H1 (cell line): ENCODE data around the gene GPR87. TPM values are rescaled to one million over a fixed set of nuclear protein-coding genes. Genes with fewer than 3 reads are reported as not detected.

ENCODE experiments used
- CEBPB ChIP-seq: IDR thresholded peaks from 2 replicates; pipeline ENCODE4 v1.6.1; 2012; ENCODE audit warnings: low read depth, low read length
- CHD7 ChIP-seq: fragments of 300-600 bp; sonication (generic); IDR thresholded peaks from 2 replicates; pipeline ENCODE4 v1.7.1; 2012; ENCODE audit warnings: low read length, moderate library complexity, mild to moderate bottlenecking, inconsistent platforms; ENCODE audit not compliant: insufficient replicate concordance
- CREB1 ChIP-seq: IDR thresholded peaks from 2 replicates; pipeline ENCODE4 v1.6.1; 2012; ENCODE audit warnings: inconsistent platforms
- CTCF ChIP-seq, 3 experiments: IDR thresholded peaks; 1 replicate in 2 of 3; 2 replicates in 1 of 3; pipeline versions ENCODE4 v1.5.1 to v1.6.1; 2011; ENCODE audit warnings: low read length in 3 of 3, mild to moderate bottlenecking in 3 of 3, inconsistent platforms in 2 of 3, low read depth in 1 of 3, moderate library complexity in 1 of 3; ENCODE audit not compliant: insufficient read depth in 1 of 3; ENCODE audit errors: control extremely low read depth in 1 of 3
- JUN ChIP-seq: IDR thresholded peaks from 2 replicates; pipeline ENCODE4 v1.6.1; 2011; ENCODE audit warnings: low read depth, mild to moderate bottlenecking, improper control_type of control experiment, low read length
- JUND ChIP-seq: IDR thresholded peaks from 2 replicates; pipeline ENCODE4 v1.6.1; 2011; ENCODE audit warnings: mild to moderate bottlenecking, improper control_type of control experiment, low read length
- NANOG ChIP-seq: IDR thresholded peaks from 2 replicates; pipeline ENCODE4 v1.6.1; 2011; ENCODE audit warnings: low read length, low read depth, mild to moderate bottlenecking, inconsistent platforms; ENCODE audit not compliant: insufficient read depth, poor library complexity, severe bottlenecking
- NRF1 ChIP-seq: IDR thresholded peaks from 2 replicates; pipeline ENCODE4 v1.6.1; 2011; ENCODE audit warnings: mild to moderate bottlenecking, low read depth, low read length, improper control_type of control experiment
- RAD21 ChIP-seq, 2 experiments: IDR thresholded peaks in 1 of 2; conservative IDR thresholded peaks in 1 of 2; 2 replicates each; pipeline ENCODE4 v1.6.1; 2011; ENCODE audit warnings: low read depth in 2 of 2, low read length in 2 of 2, improper control_type of control experiment in 1 of 2, inconsistent platforms in 1 of 2, mild to moderate bottlenecking in 1 of 2, moderate library complexity in 1 of 2
- SP1 ChIP-seq: IDR thresholded peaks from 2 replicates; pipeline ENCODE4 v1.6.1; 2011; ENCODE audit warnings: low read depth, low read length
- polyA plus RNA-seq, 7 experiments: library from polyadenylated mRNA; depleted of rRNA in 3 of 7; stranded (reverse) in 5 of 7; unstranded in 2 of 7; fragments of >200 nt in 5 of 7; fragments of 200-250 nt in 2 of 7; gene quantifications; 1 replicate in 5 of 7; 2 replicates in 1 of 7; 4 replicates in 1 of 7; pipeline versions ENCODE4 v1.2.1 to v1.2.3, GENCODE V29; 2011 to 2013; ENCODE audit warnings: missing spikeins in 2 of 7, mixed read lengths in 2 of 7
- total RNA-seq: library from RNA; stranded (reverse); fragmentation: NEBNext Ultra II Directional; extraction: Animal tissue kit (Norgen Biotek cat#: 25700); gene quantifications from 2 replicates; pipeline ENCODE4 v1.2.1, GENCODE V29; 2021

The GPR87 gene
- total and polyA plus RNA-seq, 2 of the 8 experiments (the other 6 are each of a cell fraction or from before 2014, with no cell fraction given), result 0.05 TPM; not detected in 1

- TF ChIP-seq CHD7 (no peak), RAD21 (IDR thresholded peaks at IDR 0.05 in 1 of 2, conservative IDR thresholded peaks at IDR 0.05 in 1 of 2; ENCODE audit: low read depth in 2 of 2, low read length in 2 of 2) (no peak), JUN (no peak), NRF1 (no peak), SP1 (no peak), CEBPB (no peak), JUND (no peak), CTCF (IDR thresholded peaks at IDR 0.05; ENCODE audit: control extremely low read depth in 1 of 3, insufficient read depth in 1 of 3, low read depth in 1 of 3, low read length in 3 of 3) (no peak), NANOG (no peak), CREB1 (no peak)
Measured at GRCh38 chr3:151299006-151299405, 17.6 kb downstream of the GPR87 start (continued).
